ENCODE measurements around the gene JAK2. TPM values are rescaled to one million over a fixed set of nuclear protein-coding genes. Genes with fewer than 3 reads are reported as not detected.

The JAK2 gene
- total and polyA plus RNA-seq, 2 donors (not counting 3 experiments of a cell fraction or from before 2014, with no cell fraction given) = 2.1 to 10.3 TPM

DNA sequence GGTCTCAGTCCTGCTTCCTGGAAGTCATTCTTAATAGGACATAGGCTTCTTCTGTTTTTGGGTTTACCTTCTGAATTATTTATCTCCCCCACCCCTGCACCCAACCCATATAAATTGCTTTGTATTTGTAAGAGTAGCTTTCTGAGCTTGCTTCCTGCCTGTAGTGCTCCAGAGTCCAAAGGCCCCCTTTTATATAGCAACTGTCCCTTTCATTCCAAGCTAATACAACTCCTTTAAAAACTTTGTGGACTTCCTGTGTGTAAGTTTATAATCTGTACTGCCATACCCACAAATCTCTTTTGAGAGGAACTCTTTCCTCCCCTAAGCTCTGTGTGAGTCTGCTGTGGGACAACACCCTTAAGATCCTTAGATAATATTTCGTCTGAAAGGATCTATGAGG, 7.8 kb downstream of the JAK2 start:
- no peak overlapping the region for H3K4me2 ChIP-seq (ENCODE audit: insufficient read depth, low read length)
- peaks cover 30% of the 10 kb centered on the region for H3K79me2 ChIP-seq (ENCODE audit: control insufficient read depth, insufficient read depth, low read length)
- no peaks in the 10 kb centered on the region for H3K27me3 ChIP-seq (ENCODE audit: control insufficient read depth in 2 of 2, insufficient read depth in 2 of 2, low read length in 2 of 2)
- POLR2A ChIA-PET = no interaction called here
- intact Hi-C loops (cut with micrococcal nuclease) (no loop called here), dilution Hi-C loops (cut with MboI; ENCODE audit: extremely low pct_ligation_motif_present, low sequenced_read_pairs) (no loop called here)
- H3K4me1 ChIP-seq (ENCODE audit: control insufficient read depth, extremely low read depth, insufficient read depth, low read length) = peaks cover 9% of the 10 kb centered on the region
- TF ChIP-seq POLR2AphosphoS5 (IDR thresholded peaks at IDR 0.05; ENCODE audit: insufficient read depth, low read depth, low read length) (no peak), MYC (IDR thresholded peaks at IDR 0.05; ENCODE audit: low read depth, low read length) (no peak), EZH2 (IDR thresholded peaks at IDR 0.05; ENCODE audit: borderline replicate concordance, low read depth, low read length, severe bottlenecking) (no peak), POLR2A (IDR thresholded peaks at IDR 0.05; ENCODE audit: low read depth, low read length) (no peak), FOS (IDR thresholded peaks at IDR 0.05; ENCODE audit: borderline replicate concordance, insufficient read depth, low read length) (no peak), JUN (IDR thresholded peaks at IDR 0.05; ENCODE audit: borderline replicate concordance, insufficient read depth, insufficient read length, low read depth) (no peak), GATA2 (IDR thresholded peaks at IDR 0.05; ENCODE audit: insufficient read depth, insufficient read length, low read depth, low read length) (no peak)
- TF ChIP-seq, protein P1, sequence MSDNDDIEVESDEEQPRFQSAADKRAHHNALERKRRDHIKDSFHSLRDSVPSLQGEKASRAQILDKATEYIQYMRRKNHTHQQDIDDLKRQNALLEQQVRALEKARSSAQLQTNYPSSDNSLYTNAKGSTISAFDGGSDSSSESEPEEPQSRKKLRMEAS (IDR thresholded peaks at IDR 0.05; ENCODE audit: insufficient read depth, insufficient read length) = no peak
- TF ChIP-seq, protein P2, sequence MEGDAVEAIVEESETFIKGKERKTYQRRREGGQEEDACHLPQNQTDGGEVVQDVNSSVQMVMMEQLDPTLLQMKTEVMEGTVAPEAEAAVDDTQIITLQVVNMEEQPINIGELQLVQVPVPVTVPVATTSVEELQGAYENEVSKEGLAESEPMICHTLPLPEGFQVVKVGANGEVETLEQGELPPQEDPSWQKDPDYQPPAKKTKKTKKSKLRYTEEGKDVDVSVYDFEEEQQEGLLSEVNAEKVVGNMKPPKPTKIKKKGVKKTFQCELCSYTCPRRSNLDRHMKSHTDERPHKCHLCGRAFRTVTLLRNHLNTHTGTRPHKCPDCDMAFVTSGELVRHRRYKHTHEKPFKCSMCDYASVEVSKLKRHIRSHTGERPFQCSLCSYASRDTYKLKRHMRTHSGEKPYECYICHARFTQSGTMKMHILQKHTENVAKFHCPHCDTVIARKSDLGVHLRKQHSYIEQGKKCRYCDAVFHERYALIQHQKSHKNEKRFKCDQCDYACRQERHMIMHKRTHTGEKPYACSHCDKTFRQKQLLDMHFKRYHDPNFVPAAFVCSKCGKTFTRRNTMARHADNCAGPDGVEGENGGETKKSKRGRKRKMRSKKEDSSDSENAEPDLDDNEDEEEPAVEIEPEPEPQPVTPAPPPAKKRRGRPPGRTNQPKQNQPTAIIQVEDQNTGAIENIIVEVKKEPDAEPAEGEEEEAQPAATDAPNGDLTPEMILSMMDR (IDR thresholded peaks at IDR 0.05; ENCODE audit: extremely low read depth in 1 of 2, insufficient read depth in 1 of 2, low read depth in 1 of 2, low read length in 2 of 2) = no peak
- no peak for FAIRE-seq
- no peak overlapping the region for H2AFZ ChIP-seq (ENCODE audit: low read depth, low read length)
- CTCF ChIA-PET = interaction anchor here (1.0 to 1.7 kb wide), 2 partner anchors 193 to 233 kb away, joined by 3 read pairs; no protein-coding TSS in a partner anchor
- no peaks in the 10 kb centered on the region for H3K9me1 ChIP-seq (replicated peaks; ENCODE audit: control insufficient read depth, extremely low read depth, insufficient read depth, low read length)
- no peak overlapping the region for H3K9ac ChIP-seq (replicated peaks; ENCODE audit: extremely low read depth, insufficient read depth, low read length)
- no peak for DNase-seq (ENCODE audit: low read depth, low spot score)
- no peak overlapping the region for H3K4me3 ChIP-seq (replicated peaks in 1 of 3; ENCODE audit: insufficient read depth in 1 of 3, low read depth in 1 of 3, low read length in 3 of 3)
- H4K20me1 ChIP-seq (replicated peaks; ENCODE audit: control insufficient read depth, extremely low read depth, insufficient read depth, low read length) = no peaks in the 10 kb centered on the region
- H3K9me3 ChIP-seq (replicated peaks; ENCODE audit: control insufficient read depth, insufficient read depth, low read length) = no peaks in the 10 kb centered on the region
- no peak overlapping the region for H3K27ac ChIP-seq (ENCODE audit: insufficient read depth, low read depth, low read length)
- H3K36me3 ChIP-seq (ENCODE audit: control insufficient read depth in 2 of 2, extremely low read depth in 1 of 2, insufficient read depth in 2 of 2, low read length in 2 of 2) = peaks cover 2 to 7% of the 10 kb centered on the region in 2 experiments
- BruUV-seq (replicated peaks) = no TSS peak
